Gastroesophageal sphincter (tissue), 4 donors: ENCODE results near the gene GPC3. TPM values are rescaled to one million over a fixed set of nuclear protein-coding genes. Genes with fewer than 3 reads are reported as not detected.

Source experiments
- ATAC-seq: fragments of 150-250 bp; one replicate; pipeline ENCODE4 v1.9.1; 2016; ENCODE audit warnings: mild to moderate bottlenecking, moderate library complexity
- H3K27ac ChIP-seq, 4 donors: fragments of 200-600 bp; sonication (generic) in 3 of 4; 1 replicate in 3 of 4; 2 replicates in 1 of 4; pipeline ENCODE4 v1.5.1; 2016 to 2019
- H3K27me3 ChIP-seq: fragments of 200-600 bp; sonication (generic); one replicate; pipeline ENCODE4 v1.5.1; 2019
- H3K36me3 ChIP-seq, 2 donors: fragments of 200-600 bp; sonication (generic); one replicate each; pipeline ENCODE4 v1.5.1; 2019; ENCODE audit warnings: control low read depth in 1 of 2
- H3K4me1 ChIP-seq, 3 donors: fragments of 200-600 bp; sonication (generic); 1 replicate in 2 of 3; 2 replicates in 1 of 3; pipeline ENCODE4 v1.5.1; 2016 to 2019; ENCODE audit warnings: control low read depth in 2 of 3
- H3K4me3 ChIP-seq, 2 donors: fragments of 200-600 bp; sonication (generic); one replicate each; pipeline ENCODE4 v1.5.1; 2019; ENCODE audit warnings: mild to moderate bottlenecking in 1 of 2, moderate library complexity in 1 of 2
- H3K9me3 ChIP-seq, 3 donors: fragments of 200-600 bp; sonication (generic); one replicate each; pipeline ENCODE4 v1.5.1; 2017 to 2019; ENCODE audit warnings: control low read depth in 2 of 3
- CTCF ChIP-seq, 4 experiments: fragments of 200-600 bp in 2 of 4; fragments of 450-650 bp in 2 of 4; sonication (generic) in 1 of 4; IDR thresholded peaks; one replicate each; pipeline ENCODE4 v1.5.1; 2017 to 2019; ENCODE audit warnings: antibody characterized with exemption in 4 of 4, mild to moderate bottlenecking in 2 of 4, moderate library complexity in 2 of 4
- EP300 ChIP-seq: sonication (generic); formaldehyde crosslinking; IDR thresholded peaks from one replicate; pipeline ENCODE4 v1.6.1; 2017; ENCODE audit warnings: antibody characterized with exemption, mild to moderate bottlenecking
- POLR2A ChIP-seq, 2 donors: fragments of 450-650 bp; IDR thresholded peaks; one replicate each; pipeline ENCODE4 v1.6.1; 2017; ENCODE audit warnings: antibody characterized with exemption in 2 of 2, mild to moderate bottlenecking in 2 of 2, moderate library complexity in 1 of 2
- POLR2AphosphoS5 ChIP-seq: sonication (generic); formaldehyde crosslinking; IDR thresholded peaks from one replicate; pipeline ENCODE4 v1.6.1; 2017; ENCODE audit warnings: antibody characterized with exemption
- WGBS, 2 donors: methylation state at CpG; one replicate each; pipeline ENCODE4 v1.1.5; 2018; ENCODE audit warnings: low coverage in 1 of 2; 5-methylcytosine and 5-hydroxymethylcytosine counted together
- total RNA-seq, 4 donors: library from RNA; depleted of rRNA; stranded (reverse); fragments of >200 nt; gene quantifications; one replicate each; pipeline ENCODE4 v1.1.0, GENCODE V29; 2016

Gene GPC3
- total RNA-seq, 4 donors from 2014 or later, result 5.8 to 19.7 (median 14.9) TPM

- Histone ChIP-seq H3K36me3 (no peaks in the 10 kb centered on the region), H3K9me3 (no peaks in the 10 kb centered on the region), H3K27ac (no peak overlapping the region), H3K27me3 (no peaks in the 10 kb centered on the region), H3K4me3 (no peak overlapping the region), H3K4me1 (no peaks in the 10 kb centered on the region)
- 53 to 69% methylated on average over 1 to 5 of the region's 5 CpGs for WGBS, 2 donors
- ATAC-seq, result no peak
- no peak for TF ChIP-seq CTCF (IDR thresholded peaks at IDR 0.05)
- no peak for TF ChIP-seq EP300
- no peak for TF ChIP-seq POLR2AphosphoS5
- no peak for TF ChIP-seq POLR2A (IDR thresholded peaks at IDR 0.05)
Observed at GRCh38 chrX:133970076-133970475, 15.3 kb downstream of the GPC3 start.

- H3K4me3 ChIP-seq, result no peak overlapping the region
- no peaks in the 10 kb centered on the region for H3K4me1 ChIP-seq
- no peak for ATAC-seq
- H3K36me3 ChIP-seq, result no peaks in the 10 kb centered on the region
- H3K27ac ChIP-seq, result no peak overlapping the region
- H3K27me3 ChIP-seq, result no peaks in the 10 kb centered on the region
- 47 to 100% methylated on average over 1 to 2 of the region's 3 CpGs for WGBS, 2 donors
- H3K9me3 ChIP-seq, result no peaks in the 10 kb centered on the region
- no peak for TF ChIP-seq CTCF (IDR thresholded peaks at IDR 0.05)
- TF ChIP-seq EP300, result no peak
- TF ChIP-seq POLR2A (IDR thresholded peaks at IDR 0.05), result no peak
- no peak for TF ChIP-seq POLR2AphosphoS5
Observed at GRCh38 chrX:133969191-133969590, 16.2 kb downstream of the GPC3 start.

- 56% methylated on average over 3 of the region's 5 CpGs; no CpG with 5 or more reads in 1 of the 2 donors for WGBS, 2 donors
- no peak for TF ChIP-seq POLR2A (IDR thresholded peaks at IDR 0.05)
- no peak for TF ChIP-seq POLR2AphosphoS5
- TF ChIP-seq CTCF (IDR thresholded peaks at IDR 0.05), result no peak
- no peak for TF ChIP-seq EP300
Observed at GRCh38 chrX:133968109-133968508, 17.3 kb downstream of the GPC3 start.

GRCh38 chrX:133966199-133966598 is 19.2 kb downstream of the GPC3 start:
- H3K4me1 ChIP-seq, result no peaks in the 10 kb centered on the region
- H3K36me3 ChIP-seq, result no peaks in the 10 kb centered on the region
- H3K27me3 ChIP-seq, result no peaks in the 10 kb centered on the region
- no peak overlapping the region for H3K27ac ChIP-seq
- no peaks in the 10 kb centered on the region for H3K9me3 ChIP-seq
- no peak for ATAC-seq
- 100% methylated on average over 2 to 3 of the region's 3 CpGs for WGBS, 2 donors
- no peak overlapping the region for H3K4me3 ChIP-seq
- TF ChIP-seq POLR2A (IDR thresholded peaks at IDR 0.05) (no peak), CTCF (IDR thresholded peaks at IDR 0.05) (no peak)

More at GRCh38 chrX:133968109-133968508, 17.3 kb downstream of the GPC3 start:
- Histone ChIP-seq H3K4me1 (no peaks in the 10 kb centered on the region), H3K4me3 (no peak overlapping the region), H3K36me3 (no peaks in the 10 kb centered on the region), H3K27me3 (no peaks in the 10 kb centered on the region), H3K9me3 (no peaks in the 10 kb centered on the region), H3K27ac (no peak overlapping the region)
- no peak for ATAC-seq

- Histone ChIP-seq H3K27me3 (no peaks in the 10 kb centered on the region), H3K4me3 (no peak overlapping the region), H3K4me1 (no peaks in the 10 kb centered on the region), H3K36me3 (no peaks in the 10 kb centered on the region), H3K9me3 (no peaks in the 10 kb centered on the region), H3K27ac (no peak overlapping the region)
- no peak for ATAC-seq
- TF ChIP-seq POLR2AphosphoS5, result no peak
- TF ChIP-seq EP300, result no peak
- no peak for TF ChIP-seq CTCF (IDR thresholded peaks at IDR 0.05)
- no peak for TF ChIP-seq POLR2A (IDR thresholded peaks at IDR 0.05)
- WGBS, 2 donors, result 82 to 100% methylated on average over 1 to 3 of the region's 3 CpGs
Observed at GRCh38 chrX:133965321-133965720, 20.1 kb downstream of the GPC3 start.
